Body of pancreas (tissue), 4 donors: ENCODE measurements around the gene CHST9.

ENCODE experiments used
- POLR2A ChIP-seq, 3 donors: fragments of 450-650 bp; IDR thresholded peaks; one replicate each; pipeline ENCODE4 v1.6.1; 2016; ENCODE audit warnings: antibody characterized with exemption in 3 of 3, mild to moderate bottlenecking in 2 of 3
- TF ChIP-seq, protein P1 (sequence below), 7 experiments: fragments of 450-650 bp in 4 of 7; fragments of 200-600 bp in 3 of 7; sonication (generic) in 3 of 7; IDR thresholded peaks; one replicate each; pipeline ENCODE4 v1.5.1; 2016 to 2019; ENCODE audit warnings: antibody characterized with exemption in 7 of 7

DNA sequence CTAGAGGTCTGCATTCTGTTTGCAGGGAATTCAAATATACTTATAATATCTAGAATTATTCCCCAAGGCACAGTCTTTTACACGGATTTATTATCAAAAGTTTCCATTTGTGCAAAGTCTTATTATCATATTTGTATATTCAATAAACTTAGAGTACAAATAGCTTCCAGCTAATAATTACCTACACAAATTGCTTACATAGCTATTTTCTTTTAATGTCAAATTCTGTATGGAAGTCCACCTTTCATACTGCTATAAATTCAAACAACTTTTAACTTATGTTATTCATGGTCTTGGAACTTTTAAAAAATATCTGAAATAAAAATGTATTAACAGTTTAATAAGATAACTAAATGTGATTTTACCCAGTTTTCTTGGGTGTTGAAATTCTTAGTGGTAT, 13.1 kb downstream of the CHST9 start:
- TF ChIP-seq, protein P1, sequence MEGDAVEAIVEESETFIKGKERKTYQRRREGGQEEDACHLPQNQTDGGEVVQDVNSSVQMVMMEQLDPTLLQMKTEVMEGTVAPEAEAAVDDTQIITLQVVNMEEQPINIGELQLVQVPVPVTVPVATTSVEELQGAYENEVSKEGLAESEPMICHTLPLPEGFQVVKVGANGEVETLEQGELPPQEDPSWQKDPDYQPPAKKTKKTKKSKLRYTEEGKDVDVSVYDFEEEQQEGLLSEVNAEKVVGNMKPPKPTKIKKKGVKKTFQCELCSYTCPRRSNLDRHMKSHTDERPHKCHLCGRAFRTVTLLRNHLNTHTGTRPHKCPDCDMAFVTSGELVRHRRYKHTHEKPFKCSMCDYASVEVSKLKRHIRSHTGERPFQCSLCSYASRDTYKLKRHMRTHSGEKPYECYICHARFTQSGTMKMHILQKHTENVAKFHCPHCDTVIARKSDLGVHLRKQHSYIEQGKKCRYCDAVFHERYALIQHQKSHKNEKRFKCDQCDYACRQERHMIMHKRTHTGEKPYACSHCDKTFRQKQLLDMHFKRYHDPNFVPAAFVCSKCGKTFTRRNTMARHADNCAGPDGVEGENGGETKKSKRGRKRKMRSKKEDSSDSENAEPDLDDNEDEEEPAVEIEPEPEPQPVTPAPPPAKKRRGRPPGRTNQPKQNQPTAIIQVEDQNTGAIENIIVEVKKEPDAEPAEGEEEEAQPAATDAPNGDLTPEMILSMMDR (IDR thresholded peaks at IDR 0.05) = no peak
- no peak for TF ChIP-seq POLR2A (IDR thresholded peaks at IDR 0.05)
